ENCODE results near the gene ZNF554. TPM values are rescaled to one million over a fixed set of nuclear protein-coding genes. Genes with fewer than 3 reads are reported as not detected.

ZNF554 gene
- 1 to 10 TPM; 2.4 to 7.0 (median 3.0) TPM for total RNA-seq

GRCh38 chr19:2819540-2820111 is at the start of gene ZNF554:
Gene ZNF554 (plus strand): TSS chr19:2819868. CDS start chr19:2820072, 204 bp downstream.
- TF ChIP-seq CTCF (IDR thresholded peaks at IDR 0.05; ENCODE audit: low read depth) = no peak

GRCh38 chr19:2770055-2771013 is 49.3 kb upstream of the ZNF554 start:
- no peak for TF ChIP-seq CTCF (IDR thresholded peaks at IDR 0.05; ENCODE audit: low read depth)

GRCh38 chr19:2771786-2772674 is 47.6 kb upstream of the ZNF554 start:
- TF ChIP-seq CTCF (IDR thresholded peaks at IDR 0.05; ENCODE audit: low read depth) = no peak

- TF ChIP-seq CTCF (IDR thresholded peaks at IDR 0.05; ENCODE audit: low read depth) = no peak
Measured at GRCh38 chr19:2774083-2774679, 45.5 kb upstream of the ZNF554 start.

- no peak for TF ChIP-seq CTCF (IDR thresholded peaks at IDR 0.05; ENCODE audit: low read depth)
Measured at GRCh38 chr19:2774953-2775555, 44.6 kb upstream of the ZNF554 start.

- no peak for TF ChIP-seq CTCF (IDR thresholded peaks at IDR 0.05; ENCODE audit: low read depth)
Measured at GRCh38 chr19:2775556-2776430, 43.9 kb upstream of the ZNF554 start.

Data from subcutaneous adipose tissue (tissue), 4 donors.